Measurements from ENCODE around the gene PEX10. TPM values are rescaled to one million over a fixed set of nuclear protein-coding genes. Genes with fewer than 3 reads are reported as not detected.

Gene PEX10
- total and polyA plus RNA-seq, 10 of the 15 experiments (the other 5 are each of a cell fraction or from before 2014, with no cell fraction given) = 0.24 to 24.9 (median 16.8) TPM; not detected in 1

DNA sequence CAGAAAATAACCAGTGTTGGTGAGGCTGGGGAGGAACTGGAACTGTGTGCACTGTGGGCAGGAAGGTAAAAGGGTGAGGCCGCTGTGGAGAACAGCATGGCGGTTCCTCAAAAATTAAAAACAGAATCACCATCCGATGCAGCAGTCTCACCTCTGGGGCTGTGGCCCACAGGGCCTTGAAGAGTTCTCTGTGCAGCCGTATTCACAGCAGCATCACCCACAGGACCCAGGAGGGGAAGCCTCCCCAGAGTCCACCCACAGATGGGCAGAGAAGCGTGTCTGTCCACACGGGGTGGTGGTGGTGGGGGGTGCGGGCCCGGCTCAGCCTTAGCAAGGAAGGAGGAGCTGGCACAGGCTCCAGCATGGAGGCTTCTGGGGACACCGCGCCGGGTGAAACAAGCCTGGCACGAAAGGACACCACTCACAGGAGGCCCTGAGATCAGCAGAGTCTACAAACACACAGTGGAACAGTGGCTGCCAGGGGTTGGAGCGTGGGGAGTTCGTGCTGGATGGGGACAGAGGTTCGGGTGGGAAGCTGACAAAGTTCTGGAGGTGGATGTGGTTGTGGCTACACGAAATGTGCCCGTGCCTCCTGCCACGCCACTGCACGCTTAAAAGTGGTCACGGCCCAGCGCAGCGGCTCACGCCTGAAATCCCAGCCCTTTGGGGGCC, 32.5 kb downstream of the PEX10 start (continued):
- TF ChIP-seq SPI1 (IDR thresholded peaks at IDR 0.05; ENCODE audit: borderline replicate concordance, insufficient read depth, low read depth, low read length) = peak; percentile 50; the same call in 1 of the 2 replicates
- no peak for TF ChIP-seq SP1 (IDR thresholded peaks at IDR 0.05; ENCODE audit: low read depth, low read length)
- TF ChIP-seq NFIC (IDR thresholded peaks at IDR 0.05; ENCODE audit: low read depth, low read length) = no peak
- TF ChIP-seq JUNB (IDR thresholded peaks at IDR 0.05) = no peak
- no peak for TF ChIP-seq NR2F1 (conservative IDR thresholded peaks at IDR 0.05)
- TF ChIP-seq SIX5 (IDR thresholded peaks at IDR 0.05; ENCODE audit: low read depth, low read length, severe bottlenecking) = no peak

DNA sequence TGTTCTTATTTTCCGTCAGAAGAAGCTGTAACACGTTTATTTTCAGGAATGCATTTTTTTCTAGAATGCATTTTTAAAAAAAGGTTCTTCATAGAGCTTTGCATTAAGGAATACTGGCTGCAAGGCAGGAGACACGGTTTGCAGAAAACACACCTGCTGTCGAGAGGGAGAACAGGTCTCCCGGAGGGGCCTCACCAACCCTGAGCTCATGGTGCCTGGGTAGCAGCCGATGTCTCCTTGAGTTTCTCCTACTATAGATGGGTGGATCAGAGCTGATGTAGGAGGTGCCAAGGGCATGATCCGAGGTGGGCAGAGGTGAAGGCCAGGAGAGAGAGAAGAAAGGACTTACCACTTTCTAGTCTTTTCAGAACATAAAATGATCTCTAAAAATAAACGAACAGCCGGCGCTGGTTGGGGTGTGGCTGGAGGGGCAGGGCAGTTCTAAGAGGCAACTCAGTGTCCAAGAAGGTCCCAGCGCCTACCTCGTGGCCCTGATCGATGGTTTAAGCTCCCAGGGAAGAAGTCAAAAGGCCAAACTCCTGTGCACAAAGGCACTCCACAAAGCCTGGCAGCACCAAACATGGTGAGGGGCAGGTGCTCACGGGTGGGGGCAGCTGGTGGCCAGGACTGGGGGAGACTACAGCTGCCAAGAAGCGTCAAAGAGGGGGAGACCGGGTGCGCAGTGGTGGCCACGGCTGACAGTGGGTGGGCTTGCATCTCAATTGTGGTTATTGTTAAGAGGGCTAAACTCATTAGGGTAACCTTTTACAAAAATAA, 33.2 kb downstream of the PEX10 start:
- Histone ChIP-seq H3K4me1 (ENCODE audit: control insufficient read depth, insufficient read depth, low read length) (peaks cover 10% of the 10 kb centered on the region), H3K36me3 (ENCODE audit: control insufficient read depth in 2 of 2, insufficient read depth in 2 of 2, low read length in 1 of 2) (no peaks in the 10 kb centered on the region), H3K27ac (ENCODE audit: control insufficient read depth, insufficient read depth) (no peak overlapping the region), H4K20me1 (ENCODE audit: control insufficient read depth, insufficient read depth) (no peaks in the 10 kb centered on the region), H3K4me2 (ENCODE audit: control insufficient read depth, insufficient read depth) (no peak overlapping the region), H3K4me3 (no peak overlapping the region), H3K79me2 (ENCODE audit: control insufficient read depth, insufficient read depth, low read length) (no peaks in the 10 kb centered on the region), H2AFZ (ENCODE audit: control insufficient read depth, low read depth, low read length) (no peak overlapping the region), H3K9me3 (replicated peaks; ENCODE audit: control insufficient read depth, insufficient read depth, low read length) (no peaks in the 10 kb centered on the region), H3K27me3 (replicated peaks in 1 of 2; ENCODE audit: control insufficient read depth in 2 of 2, insufficient read depth in 2 of 2, low read length in 1 of 2) (no peaks in the 10 kb centered on the region), H3K9ac (ENCODE audit: control insufficient read depth, insufficient read depth, low read length) (no peak overlapping the region)
- SMC1A ChIA-PET (ENCODE audit: uncharacterized antibody, unreplicated experiment) = interaction anchor here (0.8 to 0.9 kb wide), 2 partner anchors 9 to 184 kb away, joined by 3 to 6 read pairs; partner anchors contain the start of gene FAAP20
- RAD21 ChIA-PET (ENCODE audit: unreplicated experiment) = interaction anchor here (0.8 to 4.2 kb wide), 2 partner anchors 89 to 184 kb away, joined by 3 to 78 read pairs; partner anchors contain the start of gene FAAP20
- in situ Hi-C loops (cut with MboI) (no loop called here), intact Hi-C loops (cut with micrococcal nuclease; ENCODE audit: unreplicated experiment) (no loop called here)
- CTCF ChIA-PET = interaction anchor here (0.7 to 4.4 kb wide), 5 partner anchors 9 to 183 kb away, joined by 3 to 98 read pairs (median 4); partner anchors contain the start of gene FAAP20
- POLR2A ChIA-PET = no interaction called here
- no peak for FAIRE-seq
- no TSS peak for BruUV-seq (replicated peaks)
- WGBS (ENCODE audit: insufficient coverage, insufficient replicate concordance, low lambda C conversion rate, missing lambda C conversion rate) = 18% methylated on average over 18 of the region's 18 CpGs
- no peak for DNase-seq (ENCODE audit: low read depth, low spot score)
- TF ChIP-seq SMC3 (IDR thresholded peaks at IDR 0.05; ENCODE audit: borderline replicate concordance, low read length) = no peak
- no peak for TF ChIP-seq ZZZ3 (IDR thresholded peaks at IDR 0.05; ENCODE audit: control insufficient read depth, insufficient read length, low read depth)
- TF ChIP-seq CHD2 (IDR thresholded peaks at IDR 0.05; ENCODE audit: borderline replicate concordance, low read depth, low read length) = no peak
- TF ChIP-seq HDAC2 (IDR thresholded peaks at IDR 0.05) = no peak
- TF ChIP-seq, protein P1, sequence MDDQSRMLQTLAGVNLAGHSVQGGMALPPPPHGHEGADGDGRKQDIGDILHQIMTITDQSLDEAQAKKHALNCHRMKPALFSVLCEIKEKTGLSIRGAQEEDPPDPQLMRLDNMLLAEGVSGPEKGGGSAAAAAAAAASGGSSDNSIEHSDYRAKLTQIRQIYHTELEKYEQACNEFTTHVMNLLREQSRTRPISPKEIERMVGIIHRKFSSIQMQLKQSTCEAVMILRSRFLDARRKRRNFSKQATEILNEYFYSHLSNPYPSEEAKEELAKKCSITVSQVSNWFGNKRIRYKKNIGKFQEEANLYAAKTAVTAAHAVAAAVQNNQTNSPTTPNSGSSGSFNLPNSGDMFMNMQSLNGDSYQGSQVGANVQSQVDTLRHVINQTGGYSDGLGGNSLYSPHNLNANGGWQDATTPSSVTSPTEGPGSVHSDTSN (IDR thresholded peaks at IDR 0.05; ENCODE audit: insufficient replicate concordance, low read depth, low read length) = no peak
- TF ChIP-seq, protein P2, sequence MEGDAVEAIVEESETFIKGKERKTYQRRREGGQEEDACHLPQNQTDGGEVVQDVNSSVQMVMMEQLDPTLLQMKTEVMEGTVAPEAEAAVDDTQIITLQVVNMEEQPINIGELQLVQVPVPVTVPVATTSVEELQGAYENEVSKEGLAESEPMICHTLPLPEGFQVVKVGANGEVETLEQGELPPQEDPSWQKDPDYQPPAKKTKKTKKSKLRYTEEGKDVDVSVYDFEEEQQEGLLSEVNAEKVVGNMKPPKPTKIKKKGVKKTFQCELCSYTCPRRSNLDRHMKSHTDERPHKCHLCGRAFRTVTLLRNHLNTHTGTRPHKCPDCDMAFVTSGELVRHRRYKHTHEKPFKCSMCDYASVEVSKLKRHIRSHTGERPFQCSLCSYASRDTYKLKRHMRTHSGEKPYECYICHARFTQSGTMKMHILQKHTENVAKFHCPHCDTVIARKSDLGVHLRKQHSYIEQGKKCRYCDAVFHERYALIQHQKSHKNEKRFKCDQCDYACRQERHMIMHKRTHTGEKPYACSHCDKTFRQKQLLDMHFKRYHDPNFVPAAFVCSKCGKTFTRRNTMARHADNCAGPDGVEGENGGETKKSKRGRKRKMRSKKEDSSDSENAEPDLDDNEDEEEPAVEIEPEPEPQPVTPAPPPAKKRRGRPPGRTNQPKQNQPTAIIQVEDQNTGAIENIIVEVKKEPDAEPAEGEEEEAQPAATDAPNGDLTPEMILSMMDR (IDR thresholded peaks at IDR 0.05 in 2 of 3, conservative IDR thresholded peaks at IDR 0.05 in 1 of 3; ENCODE audit: control insufficient read depth in 2 of 3, extremely low read depth in 1 of 3, insufficient read depth in 1 of 3, low read depth in 3 of 3, low read length in 3 of 3) = no peak
- no peak for TF ChIP-seq PAX5 (IDR thresholded peaks at IDR 0.05; ENCODE audit: borderline replicate concordance, low read depth, low read length)
- TF ChIP-seq, protein P3, sequence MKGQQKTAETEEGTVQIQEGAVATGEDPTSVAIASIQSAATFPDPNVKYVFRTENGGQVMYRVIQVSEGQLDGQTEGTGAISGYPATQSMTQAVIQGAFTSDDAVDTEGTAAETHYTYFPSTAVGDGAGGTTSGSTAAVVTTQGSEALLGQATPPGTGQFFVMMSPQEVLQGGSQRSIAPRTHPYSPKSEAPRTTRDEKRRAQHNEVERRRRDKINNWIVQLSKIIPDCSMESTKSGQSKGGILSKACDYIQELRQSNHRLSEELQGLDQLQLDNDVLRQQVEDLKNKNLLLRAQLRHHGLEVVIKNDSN (IDR thresholded peaks at IDR 0.05; ENCODE audit: borderline replicate concordance, extremely low read length, insufficient read depth, low read depth, low read length) = no peak
- TF ChIP-seq, protein P4, sequence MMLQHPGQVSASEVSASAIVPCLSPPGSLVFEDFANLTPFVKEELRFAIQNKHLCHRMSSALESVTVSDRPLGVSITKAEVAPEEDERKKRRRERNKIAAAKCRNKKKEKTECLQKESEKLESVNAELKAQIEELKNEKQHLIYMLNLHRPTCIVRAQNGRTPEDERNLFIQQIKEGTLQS (IDR thresholded peaks at IDR 0.05; ENCODE audit: borderline replicate concordance, extremely low read depth, low read depth, low read length) = no peak
- no peak for ATAC-seq
